Measurements from ENCODE around the gene ASPN. TPM values are rescaled to one million over a fixed set of nuclear protein-coding genes. Genes with fewer than 3 reads are reported as not detected.

Gene ASPN
- total and polyA plus RNA-seq, 9 of the 15 experiments (the other 6 are each of a cell fraction or from before 2014, with no cell fraction given) = 0.03 to 0.07 TPM; not detected in 7

GRCh38 chr9:92474587-92474986 lies 7.7 kb downstream of the ASPN start (continued):
- TF ChIP-seq ZMIZ1 (IDR thresholded peaks at IDR 0.05; ENCODE audit: low read depth in 2 of 2, low read length in 2 of 2) = no peak
- no peak for TF ChIP-seq NCOR1 (IDR thresholded peaks at IDR 0.05)
- TF ChIP-seq TAF1 (IDR thresholded peaks at IDR 0.05; ENCODE audit: control insufficient read depth, extremely low read depth, insufficient read depth, low read length, severe bottlenecking) = no peak
- TF ChIP-seq BCL6 (CRISPR knock-in tag; IDR thresholded peaks at IDR 0.05) = no peak
- TF ChIP-seq ATF2 (CRISPR knock-in tag; IDR thresholded peaks at IDR 0.05) = no peak
- TF ChIP-seq ZNF407 (IDR thresholded peaks at IDR 0.05; ENCODE audit: low read depth) = no peak

All from K562 (cell line).